Right lung (tissue), 10 donors: ENCODE data around the gene RYR2. TPM values are rescaled to one million over a fixed set of nuclear protein-coding genes. Genes with fewer than 3 reads are reported as not detected.

Experiments used
- DNase-seq, 2 donors: peaks; one replicate each; pipeline ENCODE4 v3.0.0-alpha.2; 2013
- long read RNA-seq, 8 donors: transcript quantifications; one replicate each; lab custom pipeline, GENCODE V29; 2026
- polyA plus RNA-seq, 5 donors: library from polyadenylated mRNA; unstranded; fragments of 120-200 nt; gene quantifications; one replicate each; pipeline versions ENCODE4 v1.2.1 to v1.2.3, GENCODE V29; 2013; ENCODE audit warnings: inconsistent platforms in 1 of 5, low replicate concordance in 1 of 5; ENCODE audit not compliant: insufficient read length in 5 of 5, insufficient read depth in 1 of 5

RYR2 gene
- polyA plus RNA-seq = 1 to 10 TPM; 4.2 to 9.7 (median 7.9) TPM
- long read RNA-seq, donor 1 = 0 reads
- long read RNA-seq, donor 2 = 0 reads
- long read RNA-seq, donor 3 = 0 reads
- long read RNA-seq, donor 4 = 0 reads
- long read RNA-seq, donor 5 = 0 reads
- long read RNA-seq, donor 6, partial matches to known transcripts = 0 of 1 reads
- long read RNA-seq, donor 6, other reads (novel, unspliced or antisense) = 0 of 1 reads
- long read RNA-seq, donor 7 = 0 reads
- long read RNA-seq, donor 8 = 0 reads

DNA sequence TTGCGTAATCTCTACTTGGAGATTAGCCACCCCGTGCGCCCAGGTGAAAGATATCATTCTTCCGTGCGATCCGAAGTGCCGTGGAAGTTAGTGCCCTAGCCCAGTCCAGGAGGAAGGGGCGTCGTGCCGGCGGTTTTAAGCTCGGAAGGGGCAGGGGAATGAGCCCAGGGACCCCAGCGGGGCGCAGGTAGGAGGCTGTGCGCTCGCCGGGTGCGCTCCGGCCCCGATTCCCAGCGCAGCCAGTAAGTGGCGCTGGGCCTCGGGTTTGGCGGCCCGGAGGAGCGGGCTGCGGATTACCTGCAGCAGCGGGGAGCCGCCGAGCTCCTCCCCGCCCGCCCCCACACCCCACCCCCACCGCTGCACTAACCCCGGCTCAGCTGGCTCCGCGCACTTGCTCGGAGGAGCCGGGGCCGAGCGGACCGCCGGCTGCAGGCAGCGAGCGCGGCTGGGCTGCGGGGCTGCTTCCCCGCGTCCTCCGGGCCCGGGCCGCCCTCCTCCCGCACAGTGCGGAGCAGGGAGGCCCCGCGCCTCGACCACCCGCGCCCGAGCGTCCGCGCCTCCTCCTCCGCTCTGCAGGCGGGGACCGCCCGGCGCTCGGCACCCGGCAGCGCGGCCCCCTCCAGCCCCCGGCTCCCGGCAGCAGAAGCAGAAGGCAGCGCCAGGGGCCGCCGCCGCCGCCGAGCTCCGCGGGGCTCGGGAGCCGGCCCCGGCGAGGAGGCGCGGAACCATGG is at the start of gene RYR2:
TSS of gene RYR2 (plus strand) at position 390 of the 731 bp plus-strand sequence. CDS start at position 728, 338 bp downstream.
- DNase-seq = peak in 1 of 2 donors; percentile 25

DNA sequence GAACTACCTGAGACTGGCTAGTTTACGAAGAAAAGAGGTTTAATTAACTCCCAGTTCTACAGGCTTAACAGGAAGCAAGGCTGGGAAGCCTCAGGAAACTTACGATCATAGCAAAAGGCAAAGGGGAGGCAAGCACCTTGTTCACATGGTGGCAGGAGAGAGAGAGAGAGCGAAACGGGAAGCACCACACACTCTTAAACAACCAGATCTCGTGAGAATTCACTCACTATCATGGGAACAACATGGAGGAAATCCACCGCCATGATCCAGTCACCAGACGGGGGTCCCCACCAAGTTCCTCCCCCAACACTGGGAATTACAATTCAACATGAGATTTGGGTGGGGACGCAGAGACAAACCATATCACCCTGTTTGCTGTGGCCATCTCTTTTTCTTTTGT is 49.5 kb upstream of the RYR2 start:
- no peak for DNase-seq

DNA sequence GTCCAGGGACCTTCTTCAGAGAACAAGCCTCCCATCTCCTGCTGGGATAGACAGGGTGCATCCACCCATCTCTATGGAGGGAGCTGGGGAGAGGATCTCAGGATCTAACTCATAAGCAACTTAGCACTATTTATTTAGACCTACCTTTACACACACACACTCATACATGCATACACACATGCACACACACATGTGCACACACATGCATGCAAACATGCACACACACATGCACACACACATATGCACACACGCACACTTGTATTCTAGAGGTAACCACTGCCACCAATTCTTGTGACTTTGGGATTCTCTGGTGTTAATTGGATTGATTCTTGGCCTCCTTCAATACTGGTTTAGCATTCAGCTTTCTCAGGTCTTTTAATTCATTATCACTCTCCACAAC is 47.5 kb upstream of the RYR2 start:
- DNase-seq = no peak

DNA sequence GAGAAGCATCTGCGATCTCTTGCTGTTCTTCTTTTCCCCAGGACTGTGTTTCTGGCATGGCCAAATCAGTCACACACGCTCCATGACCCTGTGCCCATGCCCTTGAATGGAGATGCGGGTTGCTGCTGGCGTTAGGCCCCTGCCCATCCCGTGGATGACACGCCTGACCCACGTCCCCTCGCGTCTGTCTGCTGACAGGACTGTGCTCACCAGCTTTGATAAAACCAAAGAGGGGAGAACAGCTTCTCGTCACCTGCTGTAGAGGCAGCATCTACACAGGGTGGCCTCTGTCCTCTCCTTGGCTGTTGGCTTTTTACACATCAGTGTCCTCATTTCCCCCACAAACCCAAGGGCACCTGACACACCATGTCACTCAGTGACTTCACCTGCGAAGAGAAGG is 44.6 kb upstream of the RYR2 start:
- DNase-seq = no peak

DNA sequence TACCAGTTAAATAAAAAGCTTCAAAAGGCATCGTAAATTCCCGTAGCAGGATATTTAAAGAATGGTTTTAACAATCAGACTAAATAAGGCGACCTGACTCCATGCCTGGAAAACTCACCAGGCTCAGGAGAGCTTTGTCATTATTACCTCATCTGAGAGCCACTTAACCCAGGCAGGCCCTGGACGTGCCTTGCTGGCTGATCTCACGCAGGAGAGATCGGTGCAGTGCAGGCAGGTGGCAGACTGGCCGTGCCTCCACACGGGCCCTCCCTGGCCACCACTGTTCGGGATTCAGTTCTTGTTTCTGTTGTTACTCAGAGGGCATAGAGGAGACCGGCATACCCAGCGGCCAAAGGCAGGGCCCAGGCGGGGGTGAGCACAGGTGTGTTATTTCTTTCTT is 44.1 kb upstream of the RYR2 start:
- peak; percentile 21 to 38 for DNase-seq

DNA sequence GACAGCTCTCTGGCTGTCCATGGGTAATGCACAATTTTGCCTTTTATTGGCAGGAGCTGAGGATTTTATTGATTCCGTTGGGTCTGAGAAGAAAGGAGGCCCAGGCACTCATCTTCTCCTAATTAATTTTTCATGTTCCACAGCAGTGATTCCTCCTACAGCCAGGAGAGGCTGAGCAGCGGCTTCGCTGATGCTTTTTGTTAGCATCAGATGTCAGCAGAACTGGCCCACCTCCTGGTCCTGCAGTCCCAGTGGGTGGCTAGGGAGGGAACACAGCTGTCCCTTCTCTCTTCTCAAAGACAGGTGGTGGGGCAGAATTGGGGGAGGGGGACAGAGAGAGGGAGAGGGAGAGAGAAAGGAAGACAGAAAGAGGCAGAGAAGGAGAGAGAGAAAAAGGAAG is 43.4 kb upstream of the RYR2 start:
- DNase-seq = no peak

DNA sequence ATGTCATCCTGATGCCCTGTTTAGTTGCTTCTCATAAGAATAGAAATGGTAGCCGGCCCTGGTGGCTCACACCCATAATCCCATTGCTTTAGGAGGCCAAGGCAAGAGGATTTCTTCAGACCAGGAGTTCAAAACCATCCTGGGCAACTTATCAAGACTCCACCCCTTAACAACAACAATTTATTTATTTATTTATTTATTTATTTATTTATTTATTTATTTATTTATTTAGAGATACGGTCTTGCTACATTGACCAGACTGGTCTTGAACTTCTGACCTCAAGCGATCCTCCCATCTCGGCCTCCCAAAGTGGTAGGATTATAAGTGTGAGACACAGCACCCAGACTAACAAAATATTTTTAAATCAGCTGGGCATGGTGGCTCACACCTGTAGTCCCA is 41.8 kb upstream of the RYR2 start:
- no peak for DNase-seq

DNA sequence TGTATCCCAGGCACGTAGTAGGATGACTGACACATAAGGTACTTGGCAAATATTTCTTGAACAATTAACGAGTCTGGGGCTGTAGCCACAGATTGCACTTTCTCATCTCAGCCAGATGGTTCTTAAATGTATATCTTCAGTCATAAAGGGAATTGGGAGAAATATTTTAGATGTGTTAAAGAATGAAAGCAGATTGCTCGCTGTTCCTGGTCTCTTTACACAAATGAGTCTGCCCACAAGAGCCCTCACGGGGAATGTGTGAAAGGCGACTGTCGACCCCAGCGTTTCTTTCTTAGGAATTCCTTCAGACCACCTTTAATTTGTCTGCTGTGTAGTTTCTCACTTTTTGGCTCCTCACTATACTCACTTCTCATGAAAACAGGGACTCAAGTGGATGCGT is 38.5 kb upstream of the RYR2 start:
- no peak for DNase-seq

DNA sequence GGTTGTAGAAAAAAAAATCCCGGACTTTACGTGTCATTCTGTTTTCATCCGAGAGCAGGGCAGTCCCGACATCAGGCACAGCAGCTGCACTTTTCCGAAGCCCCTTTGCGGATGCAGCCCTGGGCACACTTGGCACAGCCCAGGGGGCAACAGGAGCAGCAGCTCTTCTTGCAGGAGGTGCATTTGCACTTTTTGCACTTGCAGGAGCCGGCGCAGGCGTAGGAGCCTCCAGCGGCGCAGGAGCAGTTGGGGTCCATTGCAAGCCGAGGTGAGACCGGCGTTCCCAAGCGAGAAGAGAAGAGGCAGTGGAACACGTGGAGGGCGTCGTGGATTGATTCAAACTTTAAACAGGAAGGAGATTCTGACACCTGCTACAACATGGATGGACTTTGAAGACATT is 37.9 kb upstream of the RYR2 start, which contains the start of gene MT1HL1:
TSS of gene MT1HL1 (minus strand) at position 326 of the 400 bp plus-strand sequence. CDS start at position 257, 69 bp downstream.
- no peak for DNase-seq

DNA sequence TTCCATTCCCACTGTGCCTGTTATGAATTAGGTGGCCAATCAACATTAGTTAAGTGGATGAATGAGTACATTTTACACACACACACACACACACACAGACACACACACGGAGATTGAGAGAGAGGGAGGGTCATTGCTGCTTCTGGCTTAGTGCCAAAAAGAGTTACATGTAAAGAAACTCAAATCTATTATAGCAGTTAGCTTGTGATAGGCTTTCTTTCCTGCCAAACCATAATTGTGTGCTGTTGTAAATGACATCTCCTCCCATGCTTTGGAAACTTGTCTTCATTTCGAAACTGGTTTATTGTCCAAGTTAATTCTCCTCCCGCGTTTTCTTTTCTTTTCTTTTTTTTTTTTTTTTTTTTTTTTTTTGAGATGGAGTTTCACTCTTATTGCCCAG is 36.3 kb upstream of the RYR2 start:
- peak; percentile 23 to 39 for DNase-seq

DNA sequence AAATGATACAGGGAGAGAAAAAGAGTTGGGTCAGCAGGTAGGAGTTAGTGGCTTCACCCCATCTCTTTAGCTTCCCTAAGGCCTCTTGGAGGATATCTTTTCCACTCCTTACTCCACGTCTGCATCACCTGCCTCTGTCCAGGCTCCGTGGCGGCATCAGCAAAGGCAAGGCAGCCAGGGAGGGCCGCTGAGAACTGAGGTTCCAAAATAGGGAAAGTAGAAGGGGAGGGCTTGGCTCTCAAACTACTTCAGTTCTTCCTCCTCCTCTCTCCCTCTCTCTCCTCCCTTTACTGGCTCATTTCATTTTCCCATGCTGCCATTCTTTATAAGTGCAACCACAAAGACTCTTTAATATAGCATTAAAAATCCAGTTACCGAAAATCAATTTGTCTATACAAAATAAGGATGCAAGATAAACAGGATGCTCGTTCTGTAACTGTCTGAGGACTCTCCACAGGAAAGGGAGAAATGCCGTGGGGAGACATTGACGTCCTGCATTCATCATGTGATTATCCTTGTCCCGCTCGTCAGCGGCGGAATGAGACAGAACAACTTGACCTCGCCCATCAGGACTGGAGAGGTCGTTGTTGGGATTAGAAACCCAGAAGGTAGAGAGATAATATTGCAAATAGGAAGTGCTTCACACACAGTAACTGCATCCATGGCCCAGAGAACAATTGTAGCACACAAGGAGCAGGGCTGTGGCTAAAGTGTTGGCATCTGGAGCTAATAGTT is 34.7 kb upstream of the RYR2 start:
- DNase-seq = no peak

DNA sequence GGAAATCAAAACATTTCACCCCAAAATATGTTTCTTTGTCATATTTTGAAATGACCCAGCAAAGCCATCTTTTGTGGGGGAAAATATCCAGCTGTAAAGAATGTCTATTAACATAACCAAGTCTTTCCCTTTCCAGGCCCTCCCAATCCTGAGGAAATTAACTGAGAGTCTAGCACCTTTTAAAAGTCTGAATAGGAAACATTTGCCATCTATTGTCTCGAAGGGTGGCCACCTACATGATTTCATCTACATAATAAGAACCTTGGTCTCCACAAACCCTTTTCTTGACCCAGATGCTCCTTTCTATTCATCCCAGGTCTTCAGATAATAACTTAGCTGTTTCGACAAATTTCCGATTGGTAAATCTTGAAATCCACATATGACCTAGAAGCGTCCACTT is 32.4 kb upstream of the RYR2 start:
- DNase-seq = no peak

DNA sequence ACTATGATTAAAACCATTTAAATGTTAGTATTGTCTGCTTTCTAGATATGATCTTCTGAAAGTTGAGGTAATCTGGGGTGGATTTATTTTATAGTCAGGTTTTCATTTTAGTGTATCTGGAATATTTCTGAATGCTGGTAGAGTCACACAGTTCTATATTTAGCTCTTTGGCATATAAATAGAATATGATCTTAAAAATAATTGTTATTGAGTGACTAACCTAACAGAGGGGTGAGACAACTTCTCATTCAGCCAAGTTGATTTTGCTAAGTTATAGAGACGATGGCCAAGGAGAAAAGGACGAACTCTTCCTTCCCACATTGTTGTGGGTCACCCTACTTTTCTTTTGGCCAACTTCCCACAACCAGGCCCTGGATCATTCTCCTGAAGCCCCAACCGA is 30.6 kb upstream of the RYR2 start:
- DNase-seq = no peak

DNA sequence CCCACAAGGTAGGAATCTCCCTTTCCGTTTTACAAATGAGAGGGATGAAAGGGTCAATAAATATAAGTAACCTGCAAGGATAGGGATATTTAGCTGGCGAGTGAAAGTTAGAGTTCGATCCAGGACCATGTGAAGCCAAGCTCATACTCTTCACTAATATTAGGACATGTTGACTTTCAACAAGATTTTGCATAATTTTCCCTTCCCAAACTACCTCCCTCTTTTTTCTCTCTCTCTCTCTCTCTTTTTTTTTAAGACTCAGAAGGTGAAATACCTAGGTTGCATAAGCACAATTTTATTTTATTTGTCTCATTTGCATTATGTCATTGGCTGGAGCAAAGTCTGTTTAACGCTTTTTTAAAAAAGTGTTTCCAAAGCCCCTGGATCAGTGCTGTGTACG is 29.6 kb upstream of the RYR2 start:
- no peak for DNase-seq

DNA sequence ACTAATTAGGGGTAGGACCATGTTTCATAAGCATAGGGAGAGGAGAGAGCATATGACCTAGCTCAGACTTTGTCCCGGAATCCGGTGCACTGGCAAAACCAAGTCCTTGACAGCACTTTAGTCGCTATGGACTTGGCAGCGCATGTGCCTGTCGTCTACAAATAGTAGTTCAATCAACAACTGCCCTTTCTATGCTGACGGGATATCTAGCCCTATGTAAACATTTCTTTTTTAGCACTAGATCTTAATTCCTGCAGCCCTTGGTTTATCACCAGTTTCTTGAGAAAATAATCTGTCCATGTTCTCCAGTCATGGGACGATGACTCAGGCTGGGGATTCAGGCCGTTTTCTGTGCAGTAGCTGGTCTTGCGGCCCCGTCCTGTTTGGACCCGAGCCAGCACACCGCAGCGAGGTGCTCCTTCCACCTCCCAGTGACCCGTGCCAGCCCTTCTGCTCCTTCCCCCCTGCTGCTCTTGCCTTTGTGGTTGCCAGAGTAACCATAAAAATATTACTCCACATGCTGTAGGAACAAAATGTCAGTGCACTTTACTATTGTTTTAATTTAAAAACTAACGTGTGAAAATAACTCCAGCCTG is 29.1 kb upstream of the RYR2 start:
- DNase-seq = peak in 1 of 2 donors; percentile 27

DNA sequence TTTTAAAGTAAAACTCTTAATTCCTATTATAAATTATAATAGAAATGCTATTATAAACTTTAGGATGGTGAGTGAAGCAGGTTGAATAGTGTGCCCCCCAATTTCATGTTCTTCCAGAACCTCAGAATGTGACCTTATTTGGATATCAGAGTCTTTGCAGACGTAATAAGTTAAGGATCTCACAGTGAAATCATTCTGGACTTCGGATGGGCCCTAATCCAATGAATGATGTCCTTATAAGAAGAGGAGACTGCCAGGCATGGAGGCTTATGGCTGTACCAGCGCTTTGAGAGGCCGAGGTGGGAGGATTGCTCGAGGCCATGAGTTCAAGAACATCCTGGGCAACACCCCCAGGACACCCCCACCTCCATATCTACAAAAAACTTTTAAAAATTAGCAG is 28.4 kb upstream of the RYR2 start:
- no peak for DNase-seq

DNA sequence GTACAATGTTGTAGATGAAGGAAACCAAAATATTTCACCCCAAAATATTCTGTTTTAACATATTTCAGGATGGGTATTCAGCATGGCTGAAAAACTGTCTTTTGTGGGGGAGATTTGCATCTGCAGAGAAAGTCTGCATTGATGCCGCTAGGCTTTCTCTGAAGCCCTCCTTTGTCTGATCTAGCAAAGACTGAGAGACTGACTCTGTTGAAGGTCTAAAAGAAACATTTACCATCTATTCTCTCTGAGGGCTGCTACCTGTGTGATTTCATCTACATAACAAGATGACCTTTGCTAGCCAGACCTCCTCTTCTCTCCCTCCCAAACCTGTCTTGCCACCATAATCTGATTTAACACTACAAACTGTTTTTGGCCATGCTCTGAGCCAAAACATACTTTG is 25.4 kb upstream of the RYR2 start:
- no peak for DNase-seq

DNA sequence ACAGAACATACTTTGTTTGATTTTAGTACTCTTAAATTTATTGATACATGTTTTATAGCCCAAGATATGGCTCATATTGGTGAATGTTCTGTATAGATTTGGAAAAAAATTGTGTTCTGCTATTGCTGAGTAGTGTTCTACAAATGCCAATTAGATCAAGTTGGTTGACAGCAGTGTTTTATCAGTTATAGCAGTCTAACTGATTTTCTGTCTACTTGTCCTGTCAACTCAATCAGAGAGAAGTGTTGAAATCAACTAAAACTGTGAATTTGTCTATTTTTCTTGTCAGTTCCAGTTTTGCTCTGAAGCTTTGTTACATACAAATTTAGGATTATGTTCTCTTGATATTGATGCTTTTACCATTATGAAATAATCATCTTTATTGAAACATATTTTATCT is 23.1 kb upstream of the RYR2 start:
- no peak for DNase-seq

DNA sequence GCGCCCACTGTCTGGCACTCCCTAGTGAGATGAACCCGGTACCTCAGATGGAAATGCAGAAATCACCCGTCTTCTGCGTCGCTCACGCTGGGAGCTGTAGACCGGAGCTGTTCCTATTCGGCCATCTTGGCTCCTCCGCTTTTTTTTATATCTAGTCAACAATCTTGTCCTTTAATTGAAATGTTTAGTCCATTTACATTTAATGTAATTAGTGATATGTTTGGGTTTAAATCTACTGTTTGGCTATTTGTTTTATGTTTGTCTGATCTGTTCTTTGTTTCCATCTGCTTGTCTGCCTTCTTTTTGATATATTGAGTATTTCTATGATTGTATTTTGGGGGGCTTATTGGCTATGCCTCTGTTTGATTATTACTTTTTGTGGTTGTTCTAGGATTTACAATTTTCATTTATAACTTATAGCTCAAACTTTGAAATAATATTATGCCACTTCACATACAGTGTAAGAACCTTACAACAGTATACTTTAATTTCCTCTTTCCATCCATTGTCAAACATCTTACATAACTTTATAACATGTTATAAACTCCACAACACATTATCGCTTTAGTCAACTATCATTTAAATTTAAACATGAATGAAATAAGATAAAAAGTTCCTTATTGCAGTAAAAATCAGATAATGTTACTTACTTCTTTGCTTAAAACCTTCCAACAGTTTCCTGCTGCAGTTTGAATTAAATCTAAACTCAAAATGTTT is 16.5 kb upstream of the RYR2 start:
- no peak for DNase-seq

DNA sequence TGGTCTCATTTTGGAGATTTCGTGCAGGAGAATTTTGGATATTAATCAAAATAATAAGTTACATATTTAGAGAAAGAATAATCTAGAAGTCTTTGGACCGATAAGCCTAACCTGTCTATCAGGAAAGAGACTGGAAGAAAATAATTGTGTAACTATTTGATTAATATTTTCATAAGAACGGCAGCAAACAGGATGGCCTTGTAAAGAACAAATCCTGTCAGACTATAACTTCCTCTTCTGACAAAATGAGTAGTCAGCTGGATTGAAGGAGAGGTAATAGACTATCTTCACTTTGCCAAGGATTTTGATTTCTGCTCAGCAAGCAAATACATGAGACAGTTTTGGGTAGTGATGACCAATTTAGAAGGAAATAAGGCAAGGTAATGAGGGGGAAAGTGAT is 12.7 kb upstream of the RYR2 start:
- DNase-seq = no peak

DNA sequence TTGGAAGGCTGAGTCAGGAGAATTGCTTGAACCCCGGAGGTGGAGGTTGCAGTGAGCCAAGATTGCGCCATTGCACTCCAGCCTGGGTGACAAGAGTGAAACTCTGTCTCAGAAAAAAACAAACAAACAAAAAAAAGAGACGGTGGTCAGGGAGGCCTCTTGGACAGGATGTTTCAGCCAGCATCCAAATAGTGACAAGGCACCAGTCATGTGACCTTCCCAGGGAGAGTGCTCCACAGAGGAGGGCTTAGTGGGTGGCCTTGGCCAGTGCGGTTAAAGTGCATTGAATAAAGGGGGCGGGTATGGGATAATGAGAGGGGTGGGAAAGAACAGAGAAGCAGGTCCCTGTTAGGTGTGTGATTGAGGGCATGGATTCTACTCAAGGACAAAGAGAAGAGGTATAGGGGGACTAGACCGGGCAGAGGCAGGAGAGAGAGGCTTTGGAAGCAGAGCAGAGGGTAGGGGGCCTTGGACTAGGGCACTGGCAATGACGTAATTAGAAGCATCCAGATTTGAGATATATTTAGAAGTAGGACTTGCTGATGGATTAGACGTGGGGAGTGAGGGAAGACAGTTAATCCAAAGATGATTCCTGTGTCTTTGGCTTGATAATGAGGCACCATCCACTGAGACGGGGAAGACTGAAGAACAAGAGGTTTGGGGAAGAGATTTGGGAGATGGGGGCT is 12.0 kb upstream of the RYR2 start:
- no peak for DNase-seq
